ENCODE results near the gene MYBL2.
"Not testable (repeated sequence)": the region's sequence is repeated elsewhere in the genome, so short reads cannot be mapped to it uniquely, and the experiment has no call there.

MYBL2 gene

DNA sequence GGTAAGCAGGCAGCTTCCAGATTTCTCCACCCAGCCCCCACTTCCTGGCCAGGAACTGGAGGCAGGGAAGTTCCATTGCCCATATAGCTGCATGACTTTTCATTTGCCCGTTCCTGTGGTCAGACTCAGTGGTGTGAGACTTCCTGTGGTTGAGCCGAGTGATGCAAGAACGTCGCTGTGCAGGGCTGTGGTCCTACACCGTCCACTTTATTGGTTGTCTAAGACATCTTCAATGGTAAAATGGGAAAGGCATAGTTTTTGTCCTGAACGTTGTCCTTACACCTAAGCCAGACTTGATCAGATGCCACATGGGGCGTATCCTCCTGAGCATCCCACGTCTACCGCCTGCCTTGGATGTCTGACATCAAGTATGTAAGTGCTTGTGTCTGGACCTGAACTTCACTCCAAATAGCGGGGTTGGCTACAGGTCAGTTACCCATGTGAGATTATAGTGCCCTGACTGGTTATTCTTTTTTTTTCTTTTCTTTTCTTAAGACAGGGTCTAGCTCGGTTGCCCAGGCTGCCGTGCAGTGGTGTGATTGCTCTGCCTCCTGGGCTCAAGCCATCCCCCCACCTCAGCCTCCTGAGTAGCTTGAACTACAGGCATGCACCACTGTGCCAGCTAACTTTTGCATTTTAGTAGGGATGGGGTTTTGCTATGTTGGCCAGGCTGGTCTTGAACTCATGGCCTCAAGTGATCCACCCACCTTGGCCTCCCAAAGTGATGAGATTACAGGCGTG, 85.8 kb downstream of the MYBL2 start:
- no peak for DNase-seq

DNA sequence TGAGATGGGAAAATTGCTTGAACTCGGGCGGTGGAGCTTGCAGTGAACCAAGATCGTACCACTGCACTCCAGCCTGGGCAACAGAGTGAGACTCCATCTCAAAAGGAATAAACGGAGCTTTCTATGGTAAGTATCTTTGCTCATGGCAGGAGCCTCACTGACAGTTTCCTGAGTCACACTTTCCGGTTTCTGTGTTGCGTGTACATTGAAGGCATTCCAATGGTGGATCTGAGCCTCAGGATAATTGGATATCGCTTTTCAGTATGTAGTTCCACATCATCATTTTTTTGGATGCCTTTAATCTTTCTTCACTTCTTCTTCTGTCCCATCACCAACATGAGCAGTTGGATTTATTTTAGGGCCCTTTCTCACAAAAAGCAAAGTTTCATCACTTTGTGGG, 88.5 kb downstream of the MYBL2 start:
- DNase-seq, result no peak

DNA sequence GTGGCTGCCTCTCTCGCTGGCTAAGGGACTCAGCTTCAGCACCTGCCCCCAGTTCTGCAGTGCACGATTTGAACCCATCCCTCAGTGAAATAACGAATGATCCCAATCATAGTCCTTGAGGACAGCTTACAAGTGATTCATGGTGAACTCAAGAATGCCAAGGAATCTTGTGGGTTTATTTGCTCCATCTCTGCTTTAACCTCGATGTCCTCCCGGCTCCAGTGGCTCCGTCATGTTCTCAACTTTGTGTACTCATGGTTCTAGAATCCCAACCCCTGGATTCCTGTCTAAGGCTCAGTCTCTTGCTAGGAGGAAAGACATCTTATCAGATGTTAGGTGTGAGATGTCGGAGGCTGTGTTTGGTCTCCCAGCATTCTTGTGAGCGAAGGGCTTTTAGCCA, 88.9 kb downstream of the MYBL2 start:
- DNase-seq, result no peak

DNA sequence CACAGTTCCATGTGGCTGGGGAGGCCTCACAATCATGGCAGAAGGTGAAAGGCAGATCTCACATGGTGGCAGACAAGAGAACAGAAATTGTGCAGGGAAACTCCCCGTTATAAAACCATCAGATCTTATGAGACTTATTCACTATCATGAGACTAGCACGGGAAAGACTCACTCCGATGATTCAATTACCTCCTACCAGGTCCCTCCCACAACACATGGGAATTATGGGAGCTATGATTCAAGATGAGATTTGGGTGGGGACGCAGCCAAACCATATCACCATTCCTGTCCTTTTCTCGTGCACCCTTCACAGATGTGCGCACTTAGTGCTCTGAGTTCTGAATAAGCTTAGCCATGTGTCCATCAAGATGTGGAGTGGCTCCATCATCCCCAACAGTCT, 91.0 kb downstream of the MYBL2 start:
- not testable (repeated sequence) for DNase-seq

DNA sequence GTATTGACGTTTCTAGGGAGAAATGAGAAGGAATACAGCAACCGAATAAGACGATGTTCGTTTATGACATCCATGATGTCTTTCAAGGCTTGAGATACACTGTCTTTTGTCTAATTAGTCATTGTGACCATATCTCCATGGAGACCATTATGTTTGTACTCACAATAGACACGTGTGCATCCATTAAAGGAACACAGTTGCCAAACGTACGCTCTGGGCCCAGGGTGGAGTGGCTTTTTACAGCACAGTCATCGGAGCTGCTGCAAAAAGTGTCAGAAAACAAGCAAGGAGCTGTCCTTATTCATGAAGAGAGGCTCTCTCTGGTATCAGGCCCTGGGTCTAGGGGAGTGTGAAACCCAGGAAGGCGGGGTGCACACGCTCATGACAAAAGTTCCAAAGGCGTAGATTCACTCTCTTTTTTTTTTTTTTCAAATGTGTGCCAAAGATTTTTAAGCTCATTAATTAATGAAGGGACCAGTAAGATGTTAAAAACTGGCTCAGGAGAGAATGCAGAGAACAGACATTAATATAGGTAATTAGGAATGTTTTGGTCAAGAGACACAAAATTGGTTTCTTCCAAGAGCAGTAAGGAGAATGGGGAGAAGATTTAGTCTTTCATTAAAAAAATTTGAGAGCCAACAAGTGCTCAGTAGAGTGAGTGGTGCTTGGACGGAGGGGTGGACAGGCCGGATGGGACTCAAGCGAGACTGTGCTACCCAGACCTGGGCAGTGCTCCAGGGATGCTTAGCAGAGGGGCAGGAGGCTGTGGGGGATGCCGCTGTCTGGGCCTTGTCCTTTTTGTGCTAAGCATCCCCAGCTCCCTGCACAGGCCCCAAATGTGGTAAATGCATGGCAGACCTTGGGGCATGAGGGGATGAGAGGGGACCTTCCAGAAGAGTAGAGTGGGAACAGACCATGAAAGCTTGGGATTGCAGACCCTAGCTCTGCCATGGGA, 94.7 kb downstream of the MYBL2 start:
- DNase-seq, result peak; percentile 87

DNA sequence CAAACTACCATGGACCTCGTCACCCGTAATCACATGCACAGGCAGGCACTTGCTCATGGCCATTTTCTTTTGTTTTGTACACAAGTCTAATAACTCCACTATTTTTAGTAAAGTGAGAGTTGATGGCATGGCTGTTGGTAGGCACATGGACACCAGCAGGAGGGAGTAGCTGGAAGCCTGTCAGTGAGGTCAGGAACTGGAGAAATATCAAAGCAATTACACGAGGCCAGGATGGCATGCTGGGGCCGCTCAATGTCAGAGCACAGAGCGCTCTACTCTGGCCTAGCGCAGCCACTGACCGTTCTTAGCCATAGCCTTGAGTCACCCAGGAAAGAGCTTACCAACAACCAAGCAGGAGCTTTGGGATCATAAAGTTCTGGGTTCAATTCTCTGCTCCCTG, 96.0 kb downstream of the MYBL2 start:
- DNase-seq, result no peak

DNA sequence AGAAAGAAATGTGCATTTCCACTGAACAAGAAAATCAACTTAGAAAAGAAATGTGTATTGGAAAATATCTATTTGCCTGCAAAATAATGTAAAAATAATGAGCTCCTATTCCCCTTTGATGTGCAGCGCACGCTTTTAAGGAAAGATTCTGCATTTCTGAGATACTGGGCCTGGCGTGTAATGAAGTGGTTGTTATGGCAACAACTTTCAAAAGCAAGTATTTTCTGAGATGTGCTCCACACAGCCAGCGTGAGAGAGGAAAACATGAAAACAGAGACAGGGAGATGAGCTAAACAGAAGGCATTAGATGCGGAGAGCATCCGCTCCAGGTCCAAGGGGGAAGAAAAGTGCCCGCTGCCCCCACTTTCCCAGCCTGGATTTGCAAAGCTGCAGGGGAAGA, 99.0 kb downstream of the MYBL2 start:
- DNase-seq, result no peak

Measured in NCI-H1436 (cell line).